NT2/D1 (cell line): ENCODE results near the gene BATF.

Experiments used
- DNase-seq: peaks from one replicate; pipeline ENCODE4 v3.0.0-alpha.2; 2011; ENCODE audit warnings: low read depth, low spot score
- H3K27me3 ChIP-seq: 2 replicates; pipeline ENCODE4 v1.6.0; 2011; ENCODE audit warnings: mild to moderate bottlenecking; ENCODE audit not compliant: insufficient read length, insufficient read depth
- H3K36me3 ChIP-seq: 2 replicates; pipeline ENCODE4 v1.6.1; 2011; ENCODE audit warnings: mild to moderate bottlenecking, low read length, mixed read lengths; ENCODE audit not compliant: insufficient read depth, insufficient read length
- H3K4me1 ChIP-seq: 2 replicates; pipeline ENCODE4 v1.5.1; 2011; ENCODE audit not compliant: insufficient read depth, insufficient read length
- H3K4me3 ChIP-seq: 2 replicates; pipeline ENCODE4 v1.5.1; 2011; ENCODE audit warnings: low read depth; ENCODE audit not compliant: insufficient read length
- H3K9ac ChIP-seq: 2 replicates; pipeline ENCODE4 v1.6.0; 2011; ENCODE audit warnings: low read depth; ENCODE audit not compliant: insufficient read length
- H3K9me3 ChIP-seq: 2 replicates; pipeline ENCODE4 v1.5.1; 2011; ENCODE audit warnings: mild to moderate bottlenecking, low read length; ENCODE audit not compliant: insufficient read depth
- SUZ12 ChIP-seq: IDR thresholded peaks from 2 replicates; pipeline ENCODE4 v1.6.1; 2011; ENCODE audit not compliant: insufficient read length, insufficient read depth; ENCODE audit errors: extremely low read depth
- YY1 ChIP-seq: IDR thresholded peaks from 2 replicates; pipeline ENCODE4 v1.6.1; 2011; ENCODE audit not compliant: insufficient read length, insufficient read depth
- ZNF274 ChIP-seq: IDR thresholded peaks from 2 replicates; pipeline ENCODE4 v1.6.1; 2011; ENCODE audit warnings: mild to moderate bottlenecking, low read depth, low read length

The BATF gene

DNA sequence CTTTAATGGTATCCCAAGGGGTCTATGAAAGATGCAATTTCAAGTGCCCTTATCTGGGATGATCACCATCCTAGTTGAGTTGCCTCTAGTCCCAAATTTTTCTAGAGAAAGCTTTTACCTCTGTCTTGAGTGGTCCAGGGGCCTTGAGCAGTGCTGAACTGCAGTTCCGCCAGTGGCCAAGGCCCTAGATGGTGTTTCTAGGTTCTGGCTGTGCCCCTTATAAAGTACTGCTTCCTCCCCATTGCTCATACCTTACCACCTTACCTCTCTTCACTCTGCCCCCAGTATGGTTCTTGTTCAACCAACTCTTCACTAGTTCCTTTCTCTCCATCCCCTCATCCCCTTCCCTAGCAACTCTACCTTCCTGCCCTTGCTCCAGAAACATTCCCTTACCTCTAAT is 3.7 kb downstream of the BATF start:
- H3K4me3 ChIP-seq = no peak overlapping the region
- H3K9me3 ChIP-seq = no peaks in the 10 kb centered on the region
- H3K4me1 ChIP-seq = no peaks in the 10 kb centered on the region
- DNase-seq = no peak
- no peaks in the 10 kb centered on the region for H3K27me3 ChIP-seq
- H3K9ac ChIP-seq = no peak overlapping the region
- no peaks in the 10 kb centered on the region for H3K36me3 ChIP-seq
- TF ChIP-seq YY1 (no peak), SUZ12 (no peak), ZNF274 (no peak)

DNA sequence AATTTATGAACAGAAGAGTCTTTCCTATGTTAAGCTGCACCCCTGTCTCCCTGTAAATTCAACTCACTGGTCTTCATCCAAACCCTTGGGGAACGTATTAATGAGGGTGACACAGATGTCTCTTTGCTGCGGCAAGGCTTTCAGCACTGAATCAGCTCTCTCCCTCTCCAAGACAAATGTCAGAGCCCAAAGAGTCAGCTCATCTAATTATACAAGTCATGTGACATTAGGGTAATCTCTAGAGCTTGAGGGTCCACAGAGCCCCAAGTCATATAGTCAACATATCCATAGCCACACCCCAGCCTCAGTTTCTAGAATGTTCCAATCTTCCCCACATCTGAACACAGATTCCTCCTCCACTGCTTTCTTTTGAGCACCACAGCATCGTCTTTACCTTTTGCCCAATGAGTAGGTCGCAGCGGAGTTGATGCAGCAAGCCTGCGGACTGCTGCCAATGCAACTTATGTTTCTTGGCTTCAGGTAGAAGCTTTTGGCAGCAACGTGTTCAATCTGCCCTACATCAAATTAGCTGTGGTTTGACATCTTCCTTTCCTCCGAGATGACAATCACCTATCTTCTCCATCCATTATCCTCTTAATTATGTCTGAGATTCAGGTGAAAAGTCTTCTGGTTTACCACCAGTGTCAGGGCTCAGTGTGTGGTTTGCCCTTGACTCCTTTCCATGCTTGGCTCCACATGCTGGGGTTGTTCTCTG is 5.3 kb downstream of the BATF start:
- TF ChIP-seq ZNF274 (no peak), SUZ12 (no peak), YY1 (no peak)
- DNase-seq = no peak
- Histone ChIP-seq H3K9ac (no peak overlapping the region), H3K4me1 (no peaks in the 10 kb centered on the region), H3K27me3 (no peaks in the 10 kb centered on the region), H3K36me3 (no peaks in the 10 kb centered on the region), H3K4me3 (no peak overlapping the region), H3K9me3 (no peaks in the 10 kb centered on the region)

DNA sequence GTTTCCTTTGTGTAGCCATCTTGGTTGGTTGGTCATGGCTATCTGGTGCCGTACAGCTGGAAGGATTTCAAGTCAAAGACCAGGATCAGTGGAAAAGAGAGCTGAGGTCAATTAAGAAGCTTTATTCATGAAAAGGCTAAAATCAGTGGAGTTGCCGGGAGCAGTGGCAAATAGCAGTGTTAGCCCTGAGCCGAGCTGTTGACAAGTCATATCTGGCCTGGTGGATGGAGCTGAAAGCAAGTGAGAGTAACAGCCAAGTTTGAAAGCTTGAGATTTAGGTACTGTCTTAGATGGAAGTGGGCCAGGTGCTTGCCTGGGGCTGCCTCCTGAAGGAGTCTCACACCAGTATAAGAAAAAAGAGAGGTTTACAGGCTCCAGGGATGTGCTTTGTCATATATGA is 9.0 kb downstream of the BATF start:
- H3K9ac ChIP-seq = no peak overlapping the region
- TF ChIP-seq ZNF274 (no peak), SUZ12 (no peak), YY1 (no peak)
- no peaks in the 10 kb centered on the region for H3K9me3 ChIP-seq
- no peak overlapping the region for H3K4me3 ChIP-seq
- DNase-seq = no peak
- H3K27me3 ChIP-seq = no peaks in the 10 kb centered on the region
- no peaks in the 10 kb centered on the region for H3K4me1 ChIP-seq
- no peaks in the 10 kb centered on the region for H3K36me3 ChIP-seq

GRCh38 chr14:75531660-75532317 is 9.5 kb downstream of the BATF start:
- no peaks in the 10 kb centered on the region for H3K4me1 ChIP-seq
- H3K4me3 ChIP-seq = no peak overlapping the region
- no peak for TF ChIP-seq SUZ12
- no peak for TF ChIP-seq YY1
- TF ChIP-seq ZNF274 = no peak
- DNase-seq = no peak
- no peaks in the 10 kb centered on the region for H3K9me3 ChIP-seq
- no peak overlapping the region for H3K9ac ChIP-seq
- H3K27me3 ChIP-seq = no peaks in the 10 kb centered on the region
- no peaks in the 10 kb centered on the region for H3K36me3 ChIP-seq

DNA sequence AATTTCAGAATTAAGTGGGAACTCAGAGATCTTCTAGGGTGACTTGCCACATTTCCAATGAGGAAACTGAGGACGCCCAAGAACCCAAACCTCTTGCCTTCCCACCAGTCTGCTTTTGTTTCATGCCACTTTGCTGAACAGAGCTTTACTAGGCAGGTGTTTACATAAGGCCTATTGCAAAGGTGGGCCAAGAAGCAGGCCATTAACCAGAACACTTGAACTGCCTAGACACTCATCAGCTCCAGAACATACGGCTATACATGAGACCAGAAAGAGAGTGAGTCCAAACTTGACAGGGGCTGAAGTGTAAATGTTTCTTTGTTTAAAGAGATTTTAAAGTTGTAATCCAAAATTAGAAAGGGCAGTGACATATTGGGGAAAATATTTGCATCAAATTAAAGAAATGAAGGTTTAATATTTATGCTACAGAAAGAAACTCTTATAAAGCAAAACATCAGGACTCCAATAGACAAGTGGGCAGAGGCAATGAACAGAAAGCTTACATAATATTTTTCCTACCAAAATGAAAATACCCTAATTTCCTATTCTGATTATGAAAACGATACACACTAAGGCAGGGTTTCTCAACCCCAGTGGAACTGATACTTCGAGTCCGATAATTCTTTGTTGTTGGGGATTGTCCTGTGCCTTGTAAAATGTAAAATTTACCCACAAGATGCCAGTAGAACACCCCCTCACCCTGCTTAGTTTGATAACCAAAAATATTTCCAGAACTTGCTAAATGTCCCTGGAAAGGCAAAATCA is 11.7 kb downstream of the BATF start:
- H3K4me3 ChIP-seq = no peak overlapping the region
- TF ChIP-seq ZNF274 = no peak
- no peak for TF ChIP-seq SUZ12
- TF ChIP-seq YY1 = no peak
- no peaks in the 10 kb centered on the region for H3K36me3 ChIP-seq

GRCh38 chr14:75535164-75535898 is 13.1 kb downstream of the BATF start:
- Histone ChIP-seq H3K9me3 (no peaks in the 10 kb centered on the region), H3K4me1 (no peaks in the 10 kb centered on the region), H3K4me3 (no peak overlapping the region), H3K36me3 (no peaks in the 10 kb centered on the region), H3K9ac (no peak overlapping the region), H3K27me3 (no peaks in the 10 kb centered on the region)
- DNase-seq = no peak
- no peak for TF ChIP-seq YY1
- no peak for TF ChIP-seq ZNF274
- no peak for TF ChIP-seq SUZ12

More for the DNA sequence above, 11.7 kb downstream of the BATF start:
- H3K27me3 ChIP-seq = no peaks in the 10 kb centered on the region
- H3K9me3 ChIP-seq = no peaks in the 10 kb centered on the region
- no peaks in the 10 kb centered on the region for H3K4me1 ChIP-seq
- no peak for DNase-seq
- H3K9ac ChIP-seq = no peak overlapping the region

DNA sequence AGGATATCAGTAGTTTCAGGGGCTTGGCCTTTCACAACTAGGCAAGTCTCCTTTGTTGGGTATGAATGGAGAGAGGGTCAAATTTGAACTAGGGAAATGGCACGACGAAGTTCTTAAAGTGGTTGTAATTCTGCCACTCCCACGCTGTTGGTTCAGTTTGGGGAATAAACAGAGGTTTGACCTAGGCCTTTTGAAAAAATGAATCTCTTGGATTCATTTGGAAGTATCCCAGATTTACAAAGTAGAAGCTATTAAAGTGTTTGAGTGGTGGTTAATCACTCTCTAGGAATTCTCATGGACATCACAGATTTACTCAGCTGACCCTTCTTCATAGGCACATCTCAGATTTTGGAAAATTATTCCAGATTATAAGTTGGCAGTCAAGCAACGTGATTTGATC is 14.8 kb downstream of the BATF start:
- no peaks in the 10 kb centered on the region for H3K9me3 ChIP-seq
- H3K4me1 ChIP-seq = no peaks in the 10 kb centered on the region
- DNase-seq = no peak

More for the DNA sequence above, 14.8 kb downstream of the BATF start:
- H3K27me3 ChIP-seq = no peaks in the 10 kb centered on the region
- H3K9ac ChIP-seq = no peak overlapping the region
- TF ChIP-seq SUZ12 = no peak
- no peak for TF ChIP-seq YY1
- no peak for TF ChIP-seq ZNF274
- no peak overlapping the region for H3K4me3 ChIP-seq
- no peaks in the 10 kb centered on the region for H3K36me3 ChIP-seq
